Skeletal muscle cell (primary cell): Measurements from ENCODE around the gene NSDHL.

Source experiments
- DNase-seq: peaks from one replicate; pipeline ENCODE4 v3.0.0-alpha.2; 2010; ENCODE audit warnings: low read depth
- H3K4me3 ChIP-seq: 2 replicates; pipeline ENCODE4 v1.5.1; 2011; ENCODE audit warnings: low read depth, mild to moderate bottlenecking, control low read depth, low read length, moderate library complexity

The NSDHL gene

GRCh38 chrX:152842772-152843338, 12.0 kb downstream of the NSDHL start:
- H3K4me3 ChIP-seq: no peak overlapping the region
- DNase-seq: no peak

GRCh38 chrX:152843852-152844251, 13.0 kb downstream of the NSDHL start:
- DNase-seq: no peak
- no peak overlapping the region for H3K4me3 ChIP-seq

GRCh38 chrX:152844256-152844655, 13.4 kb downstream of the NSDHL start:
- no peak overlapping the region for H3K4me3 ChIP-seq
- DNase-seq: no peak

GRCh38 chrX:152845618-152846240, 14.9 kb downstream of the NSDHL start:
- H3K4me3 ChIP-seq: no peak overlapping the region
- no peak for DNase-seq

DNA sequence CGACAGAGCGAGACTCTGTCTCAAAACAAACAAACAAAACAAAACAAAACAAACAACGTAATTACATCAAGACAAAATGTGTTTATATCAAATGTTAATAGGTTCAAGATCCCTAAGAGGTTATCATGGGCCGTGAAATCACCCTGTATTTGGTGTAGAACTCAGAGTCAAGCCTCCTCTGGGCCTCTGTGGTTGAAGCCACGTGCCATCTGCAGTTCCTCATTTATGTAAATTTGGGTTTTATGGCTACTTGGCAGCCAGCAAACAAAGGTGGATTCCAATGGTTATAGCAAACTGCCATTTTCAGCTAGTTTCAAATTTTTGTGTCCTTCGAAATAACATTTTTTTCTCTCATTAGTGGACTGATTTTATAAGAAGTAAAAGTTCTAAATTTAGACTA, 16.4 kb downstream of the NSDHL start:
- DNase-seq: no peak
- H3K4me3 ChIP-seq: no peak overlapping the region

- DNase-seq: no peak
- no peak overlapping the region for H3K4me3 ChIP-seq
Observed at GRCh38 chrX:152850465-152850864, 19.6 kb downstream of the NSDHL start.

GRCh38 chrX:152853986-152854385, 23.1 kb downstream of the NSDHL start:
- no peak for DNase-seq
- no peak overlapping the region for H3K4me3 ChIP-seq

- DNase-seq: no peak
- H3K4me3 ChIP-seq: no peak overlapping the region
Observed at GRCh38 chrX:152861116-152861515, 30.3 kb downstream of the NSDHL start.

GRCh38 chrX:152861826-152862225, 31.0 kb downstream of the NSDHL start:
- no peak overlapping the region for H3K4me3 ChIP-seq
- no peak for DNase-seq

DNA sequence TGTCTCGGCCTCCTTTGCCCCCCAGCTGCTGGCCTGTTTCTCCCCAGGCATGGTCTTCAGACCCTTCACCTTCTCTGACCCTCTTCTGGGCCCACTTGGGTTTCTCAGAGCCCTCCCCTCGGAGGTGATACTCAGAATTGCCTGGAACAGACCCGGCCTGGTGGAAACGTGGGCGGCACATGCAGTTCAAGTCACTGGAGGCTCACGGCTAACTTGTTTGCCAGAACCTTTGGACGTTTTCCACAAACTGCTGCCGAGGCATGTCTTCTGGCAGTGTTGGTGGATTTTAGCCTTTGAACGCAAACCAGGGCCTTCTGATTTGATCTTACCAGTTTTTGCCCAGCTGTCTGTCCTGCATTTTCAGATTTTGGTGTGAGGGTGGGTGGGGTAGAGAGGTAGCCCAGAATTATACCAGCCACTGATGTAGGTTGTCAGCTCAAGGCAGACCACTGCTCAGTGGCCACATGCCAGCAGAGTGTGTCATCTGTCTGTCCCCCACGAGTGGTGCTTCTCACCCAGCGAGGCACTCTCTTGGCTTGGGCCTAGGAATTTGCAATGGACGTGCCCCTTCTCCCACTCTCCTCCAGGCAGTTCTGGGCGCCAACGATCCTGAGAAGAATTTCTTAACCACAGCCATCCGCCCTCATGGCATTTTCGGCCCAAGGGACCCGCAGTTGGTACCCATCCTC, 34.5 kb downstream of the NSDHL start:
- DNase-seq: no peak
- H3K4me3 ChIP-seq: no peak overlapping the region

DNA sequence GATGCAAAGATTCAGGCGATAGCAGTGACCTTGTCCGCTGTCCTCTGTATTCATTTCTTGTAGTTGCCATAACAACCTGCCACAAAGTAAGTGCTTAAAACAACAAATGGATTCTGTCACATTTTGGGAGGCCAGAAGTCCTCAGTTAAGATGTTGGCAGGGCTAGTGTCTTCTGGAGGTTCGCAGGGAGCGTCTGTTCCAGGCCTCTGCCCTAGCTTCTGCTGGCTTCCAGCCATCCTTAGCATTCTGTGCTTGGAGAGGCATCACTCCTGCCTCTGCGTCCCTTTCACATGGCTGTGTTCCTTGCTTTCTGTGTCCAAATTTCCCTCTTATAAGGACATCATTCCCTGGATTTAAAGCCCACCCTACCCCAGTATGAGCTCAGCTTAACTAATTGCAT, 35.5 kb downstream of the NSDHL start:
- DNase-seq: no peak
- no peak overlapping the region for H3K4me3 ChIP-seq

DNA sequence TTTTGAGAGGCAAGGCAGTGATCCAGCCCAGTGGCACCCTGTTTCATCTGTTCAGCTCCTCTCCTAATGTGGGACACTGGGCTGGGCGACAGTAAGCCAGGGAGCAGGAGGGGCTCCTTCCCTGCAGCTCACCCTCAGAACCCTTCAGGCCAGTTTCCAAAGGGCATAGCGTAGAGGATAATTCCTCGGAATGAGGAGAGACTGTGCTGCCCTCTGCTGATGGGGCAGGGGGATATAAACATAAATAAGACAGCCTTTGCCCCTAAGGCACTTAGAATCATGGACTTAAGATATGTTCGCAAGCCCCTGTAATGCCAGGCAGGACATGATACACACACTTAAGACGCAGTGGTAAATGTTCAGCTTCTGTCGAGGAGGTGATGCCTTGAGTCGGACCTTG, 39.1 kb downstream of the NSDHL start:
- no peak for DNase-seq
- H3K4me3 ChIP-seq: no peak overlapping the region

DNA sequence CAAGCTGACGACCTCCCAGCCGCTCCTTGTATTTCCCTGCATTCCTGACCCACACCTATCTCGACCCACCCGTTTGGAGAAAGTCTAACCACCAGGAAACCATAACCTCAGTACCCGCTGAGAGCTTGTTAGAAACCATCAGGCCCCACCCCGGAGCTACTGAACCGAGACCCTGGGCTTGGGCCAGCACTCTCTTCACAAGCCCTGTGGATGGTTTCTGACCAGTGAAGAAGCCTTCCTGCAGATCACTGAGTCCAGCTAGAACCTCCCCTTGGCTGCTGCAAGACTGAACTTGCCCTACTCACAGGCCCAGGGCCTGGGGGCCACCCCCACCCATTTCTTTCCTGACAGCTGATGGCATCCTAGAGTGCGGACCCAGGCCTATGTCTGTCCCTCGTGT, 40.4 kb downstream of the NSDHL start:
- no peak for DNase-seq
- H3K4me3 ChIP-seq: no peak overlapping the region

- no peak for DNase-seq
- H3K4me3 ChIP-seq: no peak overlapping the region
Observed at GRCh38 chrX:152872522-152872921, 41.7 kb downstream of the NSDHL start.

DNA sequence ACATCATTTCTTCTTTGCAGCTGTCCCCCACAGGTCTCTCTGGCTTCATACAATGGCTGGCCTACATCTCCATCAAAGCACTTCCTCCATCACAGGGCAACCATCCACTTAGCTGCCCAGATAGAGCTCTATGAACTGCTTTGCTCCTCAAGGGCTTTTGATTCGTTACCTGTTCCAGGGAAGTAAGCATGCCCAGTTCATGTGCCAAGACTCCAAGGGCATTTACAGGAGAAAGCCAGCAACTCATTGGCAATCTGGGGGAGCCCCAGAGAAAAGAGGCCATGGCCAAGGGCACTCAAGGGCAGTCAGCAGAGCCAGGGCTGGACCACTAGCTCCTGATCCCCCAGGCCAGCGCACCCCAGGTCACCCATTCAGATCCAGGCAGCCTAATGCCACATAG, 42.5 kb downstream of the NSDHL start:
- DNase-seq: no peak

DNA sequence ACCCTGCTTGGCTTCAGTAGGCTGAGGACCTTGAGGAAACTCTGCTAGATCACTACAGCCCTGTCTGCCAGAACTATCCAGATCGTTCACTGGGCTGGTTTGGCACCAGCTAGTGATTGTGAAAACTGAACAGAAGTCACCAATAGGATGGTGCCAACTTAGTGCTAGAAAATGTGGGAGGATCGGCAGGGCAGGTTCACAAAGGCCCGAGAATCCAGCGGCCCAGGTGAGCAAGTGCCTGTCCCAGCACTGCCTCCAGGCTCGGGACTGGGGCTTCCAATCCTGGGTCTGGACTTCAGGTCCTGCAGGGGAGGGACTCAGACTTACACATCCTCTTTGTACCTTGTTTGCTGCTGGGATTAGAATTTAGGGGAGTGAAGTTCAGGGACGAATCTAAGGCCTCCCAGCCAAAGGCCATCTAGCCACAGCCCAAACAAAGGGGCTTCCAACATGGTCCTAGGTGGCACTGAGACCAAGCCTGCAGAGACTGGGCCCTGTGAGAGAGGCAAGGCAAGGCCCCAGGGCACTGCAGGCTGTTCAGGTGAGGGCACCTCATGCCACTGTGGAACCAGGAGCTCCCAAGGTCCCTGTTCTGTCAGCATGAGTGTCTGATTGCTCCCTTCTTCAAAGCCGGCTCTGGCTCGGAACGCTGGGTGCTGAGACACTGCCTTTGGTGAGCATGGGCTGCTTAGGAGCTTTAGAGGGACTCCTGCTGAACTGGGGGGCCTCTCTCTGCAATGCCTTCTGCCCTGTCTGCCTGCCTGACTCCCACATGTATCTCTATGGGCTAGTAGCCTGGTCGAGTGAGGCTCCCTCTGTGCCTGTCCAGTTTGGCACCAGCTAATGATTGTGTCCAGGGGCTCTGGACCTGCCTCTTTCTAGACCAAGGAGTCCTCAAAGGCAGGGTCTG, 46.3 kb downstream of the NSDHL start:
- H3K4me3 ChIP-seq: no peak overlapping the region

More for the DNA sequence above, 42.5 kb downstream of the NSDHL start:
- H3K4me3 ChIP-seq: no peak overlapping the region

DNA sequence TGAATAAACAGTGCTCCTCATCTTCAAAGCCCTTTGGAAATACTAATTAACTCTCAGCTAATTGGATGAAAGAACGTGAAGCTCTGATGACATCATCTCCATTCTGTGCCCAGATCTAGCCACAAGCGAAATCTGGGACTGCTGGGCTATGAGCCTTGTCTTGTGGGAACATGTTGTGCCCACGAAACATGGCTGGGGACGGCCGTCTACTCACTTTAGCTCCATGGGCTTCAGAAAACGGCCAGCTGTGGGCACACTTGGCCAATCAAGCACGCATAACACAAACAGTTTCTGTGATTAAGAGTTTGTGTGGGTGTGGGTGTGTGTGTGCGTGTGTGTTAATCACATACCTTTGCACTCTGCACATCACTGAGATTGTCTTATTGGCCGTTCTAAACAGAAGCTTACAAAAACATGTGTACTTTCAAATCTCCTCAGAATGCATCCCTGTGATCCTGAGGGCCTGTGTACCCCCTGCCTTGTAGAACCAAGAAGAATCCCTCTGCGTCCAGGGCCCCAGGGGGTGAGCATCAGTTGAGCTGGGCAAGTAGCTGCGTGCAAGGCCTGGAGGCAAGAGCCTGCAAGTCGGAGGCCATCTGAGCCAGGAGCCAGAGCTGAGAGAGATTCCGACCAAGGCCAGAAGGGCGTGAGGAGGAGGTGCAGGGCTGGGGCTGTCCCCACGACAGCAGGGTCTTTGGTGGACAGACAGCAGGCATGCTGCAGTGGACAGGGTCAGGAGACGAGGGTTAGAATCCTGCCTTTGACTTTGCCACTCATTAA, 48.3 kb downstream of the NSDHL start:
- no peak overlapping the region for H3K4me3 ChIP-seq
- no peak for DNase-seq

More for the DNA sequence above, 46.3 kb downstream of the NSDHL start:
- no peak for DNase-seq

GRCh38 chrX:152881289-152881688, 50.4 kb downstream of the NSDHL start:
- no peak overlapping the region for H3K4me3 ChIP-seq
- DNase-seq: no peak

GRCh38 chrX:152884171-152884570, 53.3 kb downstream of the NSDHL start:
- no peak overlapping the region for H3K4me3 ChIP-seq
- DNase-seq: no peak
